NCI-H2081 (cell line): ENCODE results near the gene CLPTM1.

Source experiments
- DNase-seq, 2 experiments: peaks; one replicate each; lab custom pipeline; 2025; lab: John Stamatoyannopoulos, UW

CLPTM1 gene

DNA sequence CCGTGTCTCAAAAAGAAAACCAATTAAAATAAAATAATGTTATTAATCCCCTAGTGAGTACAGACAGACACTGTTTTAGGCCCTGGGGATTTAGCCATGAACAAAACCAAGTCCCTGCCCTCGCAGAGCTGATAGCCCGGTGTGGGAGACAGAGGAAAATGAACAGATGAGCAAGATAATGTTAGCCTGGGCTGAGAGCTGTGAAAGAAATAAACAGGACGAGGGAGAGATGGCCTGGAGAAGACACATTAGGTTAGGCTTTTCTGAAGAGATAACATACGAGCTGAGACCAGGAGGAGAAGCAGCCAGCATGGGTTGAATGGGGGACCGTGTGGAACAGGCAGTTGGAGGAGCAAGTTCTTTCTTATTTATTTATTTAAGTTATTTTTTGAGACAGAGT is 55.1 kb downstream of the CLPTM1 start:
- no peak for DNase-seq

DNA sequence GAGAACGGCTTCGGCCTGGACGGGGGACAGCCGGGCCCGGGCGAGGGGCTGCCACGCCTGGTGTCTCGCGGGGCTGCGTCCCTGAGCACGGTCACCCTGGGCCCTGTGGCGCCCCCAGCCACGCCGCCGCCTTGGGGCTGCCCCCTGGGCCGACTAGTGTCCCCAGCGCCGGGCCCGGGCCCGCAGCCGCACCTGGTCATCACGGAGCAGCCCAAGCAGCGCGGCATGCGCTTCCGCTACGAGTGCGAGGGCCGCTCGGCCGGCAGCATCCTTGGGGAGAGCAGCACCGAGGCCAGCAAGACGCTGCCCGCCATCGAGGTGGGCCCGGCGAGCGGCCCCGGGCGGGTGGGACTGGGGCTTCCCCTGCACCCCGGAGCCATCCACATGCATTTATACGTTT is 56.8 kb downstream of the CLPTM1 start:
- no peak for DNase-seq

DNA sequence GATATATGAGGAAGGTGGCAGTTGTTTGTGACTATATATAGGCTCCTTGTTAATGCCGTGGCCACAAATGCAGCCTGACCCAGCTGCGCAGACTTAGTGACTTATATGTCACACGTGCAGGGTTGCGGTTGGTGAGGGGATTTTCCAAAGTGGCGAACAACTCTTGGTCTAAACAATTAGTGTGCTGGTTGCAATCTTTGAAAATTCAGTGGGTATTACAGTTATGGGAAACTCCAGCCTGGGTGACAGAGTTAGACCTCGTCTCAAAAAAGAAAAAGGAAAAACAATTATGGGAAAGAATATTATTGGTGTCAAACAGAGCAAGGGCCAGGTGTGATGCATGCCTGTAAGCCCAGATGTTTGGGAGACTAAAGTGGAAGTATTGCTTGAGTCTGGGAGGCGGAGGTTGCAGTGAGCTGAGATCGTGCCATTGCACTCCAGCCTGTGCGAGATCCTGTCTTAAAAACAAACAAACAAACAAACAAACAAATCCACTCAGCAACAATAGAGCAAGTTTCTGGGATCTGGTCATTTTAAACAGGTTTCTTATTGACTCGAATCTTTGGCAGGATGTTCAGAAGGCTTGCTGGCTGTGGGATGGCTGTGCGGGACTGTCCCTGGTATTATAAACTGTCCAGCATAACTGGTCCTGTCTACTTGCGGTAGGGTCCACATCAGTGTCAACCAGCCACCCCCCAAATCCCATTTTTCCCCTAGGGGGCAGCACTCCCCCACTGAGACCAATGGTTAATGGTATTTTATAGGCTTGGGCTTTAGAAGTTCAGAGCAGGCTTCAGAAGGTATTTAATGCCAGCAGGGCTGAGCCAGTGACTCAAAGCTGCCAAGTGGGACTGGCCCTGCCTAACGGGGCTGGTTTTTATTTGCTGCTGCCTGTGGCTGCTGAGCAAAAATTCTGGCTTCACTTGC is 61.5 kb downstream of the CLPTM1 start:
- peak; percentile 49 to 65 for DNase-seq

DNA sequence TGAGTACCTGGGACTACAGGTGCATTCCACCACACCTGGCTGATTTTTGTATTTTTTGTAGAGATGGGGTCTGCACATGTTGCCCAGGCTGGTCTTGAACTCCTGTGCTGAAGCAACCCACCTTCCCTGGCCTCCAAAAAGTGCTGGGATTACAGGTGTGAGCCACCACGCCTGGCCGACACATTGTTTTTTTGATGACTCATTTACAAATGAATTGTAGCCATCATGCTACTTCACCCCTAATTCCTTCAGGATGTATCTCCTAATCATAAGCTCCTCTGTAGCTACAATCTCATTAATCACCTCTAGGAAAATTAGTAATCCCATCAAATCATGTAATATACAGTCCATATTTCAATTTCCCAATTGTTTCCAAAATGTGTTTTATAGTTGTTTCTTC is 64.0 kb downstream of the CLPTM1 start:
- no peak for DNase-seq

DNA sequence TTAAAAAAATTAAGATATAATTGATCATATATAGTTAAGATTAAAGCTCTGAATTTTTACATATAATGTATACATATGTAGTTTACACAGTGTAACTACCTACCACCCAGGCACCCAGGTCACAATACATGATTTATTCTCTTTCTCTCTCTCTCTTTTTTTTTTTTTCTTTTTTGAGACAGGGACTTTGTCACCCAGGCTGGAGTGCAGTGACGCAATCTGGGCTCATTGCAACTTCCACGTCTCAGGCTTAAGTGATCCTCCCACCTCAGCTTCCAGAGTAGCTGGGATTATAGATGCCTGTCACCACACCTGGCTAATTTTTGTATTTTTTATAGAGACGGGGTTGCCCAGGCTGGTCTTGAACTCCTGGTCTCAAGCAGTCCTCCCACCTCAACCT is 64.9 kb downstream of the CLPTM1 start:
- DNase-seq, result no peak

DNA sequence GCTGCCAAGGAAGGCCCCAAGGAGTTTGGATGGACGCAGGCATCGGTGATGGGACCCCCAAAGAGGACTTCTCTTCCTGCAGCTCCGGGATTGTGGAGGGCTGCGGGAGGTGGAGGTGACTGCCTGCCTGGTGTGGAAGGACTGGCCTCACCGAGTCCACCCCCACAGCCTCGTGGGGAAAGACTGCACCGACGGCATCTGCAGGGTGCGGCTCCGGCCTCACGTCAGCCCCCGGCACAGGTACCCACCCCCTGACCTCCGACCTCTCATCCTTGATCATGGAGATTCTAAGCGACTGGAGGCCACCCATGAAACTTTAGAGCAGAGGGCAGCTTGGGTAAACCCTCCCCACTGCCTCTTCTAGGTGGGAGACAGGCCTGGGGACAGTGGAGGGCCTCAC is 66.8 kb downstream of the CLPTM1 start:
- no peak for DNase-seq

DNA sequence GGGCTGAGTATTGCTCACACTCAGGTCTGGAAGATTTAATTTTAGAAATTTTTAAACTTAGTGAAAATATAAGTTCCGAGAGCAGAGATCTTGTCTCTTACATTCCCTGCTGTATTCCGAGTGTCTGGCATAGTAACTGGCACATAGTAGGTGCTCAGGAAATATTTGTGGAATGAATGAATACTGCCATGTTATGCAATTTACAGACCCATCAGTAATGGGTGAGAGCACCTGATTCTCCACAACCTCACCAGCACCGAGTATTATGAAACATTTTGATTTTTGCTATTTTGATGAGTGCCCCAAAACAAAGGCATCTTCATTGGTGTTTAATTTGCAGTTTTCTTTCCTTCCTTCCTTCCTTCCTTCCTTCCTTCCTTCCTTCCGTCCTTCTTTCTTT is 67.9 kb downstream of the CLPTM1 start:
- DNase-seq, result no peak

DNA sequence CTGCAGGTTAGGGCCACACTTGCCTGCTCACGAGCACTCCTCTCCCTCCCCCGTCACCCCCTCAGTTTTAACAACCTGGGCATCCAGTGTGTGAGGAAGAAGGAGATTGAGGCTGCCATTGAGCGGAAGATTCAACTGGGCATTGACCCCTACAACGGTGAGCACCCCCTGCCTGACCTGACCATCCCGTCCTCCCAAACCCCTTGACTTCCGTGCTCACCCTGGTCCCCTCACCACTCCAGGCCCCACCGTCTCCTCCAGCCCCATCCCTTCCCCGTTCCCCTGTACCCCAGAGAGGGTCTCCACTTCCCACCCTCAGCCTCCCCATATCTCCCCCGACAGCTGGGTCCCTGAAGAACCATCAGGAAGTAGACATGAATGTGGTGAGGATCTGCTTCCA is 70.1 kb downstream of the CLPTM1 start:
- no peak for DNase-seq

DNA sequence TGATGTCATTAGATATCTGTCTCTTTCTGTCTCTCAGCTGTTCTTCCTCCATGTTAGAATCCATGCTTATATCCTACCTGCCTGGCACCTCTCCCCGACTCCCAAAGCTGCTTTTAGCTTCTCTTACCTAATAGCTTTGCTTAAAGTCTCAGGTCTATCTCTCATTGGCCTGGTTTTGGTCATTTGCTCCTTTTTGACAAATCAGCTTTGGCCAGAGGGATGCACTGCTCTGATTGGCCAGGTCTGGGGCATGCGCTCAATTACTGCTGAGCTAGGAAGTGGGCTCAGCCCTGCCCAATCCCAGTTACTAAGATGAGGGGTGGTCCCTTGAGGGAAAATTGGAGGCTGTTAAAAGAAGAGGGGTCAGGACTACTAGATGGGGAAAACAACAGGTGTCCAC is 72.2 kb downstream of the CLPTM1 start:
- no peak for DNase-seq

DNA sequence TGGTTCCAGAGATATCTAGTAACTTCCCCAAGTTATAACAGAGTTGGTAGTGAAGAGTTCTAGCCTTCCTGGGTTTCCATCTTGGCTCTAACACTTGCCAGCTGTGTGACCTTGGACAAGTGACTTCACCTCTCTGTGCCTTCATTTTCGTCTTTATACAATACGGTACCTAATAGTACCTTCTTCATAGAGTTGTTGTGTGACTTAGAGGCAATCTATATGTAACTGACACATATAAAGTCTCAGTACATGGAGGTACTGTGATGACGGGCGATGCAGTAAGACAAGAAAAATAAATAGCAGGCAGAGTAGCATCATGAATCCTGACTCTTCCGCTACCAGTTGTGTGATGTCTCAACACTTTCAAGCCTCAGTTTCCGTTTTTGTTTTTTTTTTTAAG is 75.6 kb downstream of the CLPTM1 start:
- no peak for DNase-seq

DNA sequence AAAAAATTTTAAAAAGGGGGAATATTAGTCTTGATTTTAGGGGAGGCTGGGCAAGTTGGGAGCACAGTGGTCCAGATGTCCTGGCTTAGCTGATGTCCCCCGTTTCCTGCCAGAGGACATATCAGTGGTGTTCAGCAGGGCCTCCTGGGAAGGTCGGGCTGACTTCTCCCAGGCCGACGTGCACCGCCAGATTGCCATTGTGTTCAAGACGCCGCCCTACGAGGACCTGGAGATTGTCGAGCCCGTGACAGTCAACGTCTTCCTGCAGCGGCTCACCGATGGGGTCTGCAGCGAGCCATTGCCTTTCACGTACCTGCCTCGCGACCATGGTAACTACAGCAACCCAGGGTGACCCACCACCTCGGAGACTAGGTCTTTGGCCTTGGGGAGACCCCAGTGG is 77.2 kb downstream of the CLPTM1 start:
- no peak for DNase-seq

DNA sequence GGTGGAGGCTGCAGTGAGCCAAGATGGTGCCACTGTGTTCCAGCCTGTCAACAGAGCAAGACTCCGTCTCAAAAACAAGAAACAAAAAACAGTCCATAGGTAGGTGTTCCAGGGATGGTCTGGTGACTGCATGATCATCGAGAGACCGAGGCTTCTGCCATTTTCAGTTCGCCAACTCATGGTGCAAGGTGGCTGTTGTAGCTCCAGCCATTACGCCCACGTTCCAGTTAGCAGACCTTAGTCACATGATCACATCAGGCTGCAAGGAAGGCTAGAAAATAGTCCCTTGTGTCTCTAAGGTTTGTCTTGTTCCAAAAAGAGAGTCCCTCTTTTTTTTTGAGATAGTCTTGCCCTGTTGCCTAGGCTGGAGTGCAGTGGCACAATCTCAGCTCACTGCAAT is 80.6 kb downstream of the CLPTM1 start:
- DNase-seq, result no peak

DNA sequence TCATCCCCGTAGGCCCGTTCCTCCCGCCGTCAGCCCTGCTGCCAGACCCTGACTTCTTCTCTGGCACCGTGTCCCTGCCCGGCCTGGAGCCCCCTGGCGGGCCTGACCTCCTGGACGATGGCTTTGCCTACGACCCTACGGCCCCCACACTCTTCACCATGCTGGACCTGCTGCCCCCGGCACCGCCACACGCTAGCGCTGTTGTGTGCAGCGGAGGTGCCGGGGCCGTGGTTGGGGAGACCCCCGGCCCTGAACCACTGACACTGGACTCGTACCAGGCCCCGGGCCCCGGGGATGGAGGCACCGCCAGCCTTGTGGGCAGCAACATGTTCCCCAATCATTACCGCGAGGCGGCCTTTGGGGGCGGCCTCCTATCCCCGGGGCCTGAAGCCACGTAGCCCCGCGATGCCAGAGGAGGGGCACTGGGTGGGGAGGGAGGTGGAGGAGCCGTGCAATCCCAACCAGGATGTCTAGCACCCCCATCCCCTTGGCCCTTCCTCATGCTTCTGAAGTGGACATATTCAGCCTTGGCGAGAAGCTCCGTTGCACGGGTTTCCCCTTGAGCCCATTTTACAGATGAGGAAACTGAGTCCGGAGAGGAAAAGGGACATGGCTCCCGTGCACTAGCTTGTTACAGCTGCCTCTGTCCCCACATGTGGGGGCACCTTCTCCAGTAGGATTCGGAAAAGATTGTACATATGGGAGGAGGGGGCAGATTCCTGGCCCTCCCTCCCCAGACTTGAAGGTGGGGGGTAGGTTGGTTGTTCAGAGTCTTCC is 82.4 kb downstream of the CLPTM1 start:
- DNase-seq, result no peak

DNA sequence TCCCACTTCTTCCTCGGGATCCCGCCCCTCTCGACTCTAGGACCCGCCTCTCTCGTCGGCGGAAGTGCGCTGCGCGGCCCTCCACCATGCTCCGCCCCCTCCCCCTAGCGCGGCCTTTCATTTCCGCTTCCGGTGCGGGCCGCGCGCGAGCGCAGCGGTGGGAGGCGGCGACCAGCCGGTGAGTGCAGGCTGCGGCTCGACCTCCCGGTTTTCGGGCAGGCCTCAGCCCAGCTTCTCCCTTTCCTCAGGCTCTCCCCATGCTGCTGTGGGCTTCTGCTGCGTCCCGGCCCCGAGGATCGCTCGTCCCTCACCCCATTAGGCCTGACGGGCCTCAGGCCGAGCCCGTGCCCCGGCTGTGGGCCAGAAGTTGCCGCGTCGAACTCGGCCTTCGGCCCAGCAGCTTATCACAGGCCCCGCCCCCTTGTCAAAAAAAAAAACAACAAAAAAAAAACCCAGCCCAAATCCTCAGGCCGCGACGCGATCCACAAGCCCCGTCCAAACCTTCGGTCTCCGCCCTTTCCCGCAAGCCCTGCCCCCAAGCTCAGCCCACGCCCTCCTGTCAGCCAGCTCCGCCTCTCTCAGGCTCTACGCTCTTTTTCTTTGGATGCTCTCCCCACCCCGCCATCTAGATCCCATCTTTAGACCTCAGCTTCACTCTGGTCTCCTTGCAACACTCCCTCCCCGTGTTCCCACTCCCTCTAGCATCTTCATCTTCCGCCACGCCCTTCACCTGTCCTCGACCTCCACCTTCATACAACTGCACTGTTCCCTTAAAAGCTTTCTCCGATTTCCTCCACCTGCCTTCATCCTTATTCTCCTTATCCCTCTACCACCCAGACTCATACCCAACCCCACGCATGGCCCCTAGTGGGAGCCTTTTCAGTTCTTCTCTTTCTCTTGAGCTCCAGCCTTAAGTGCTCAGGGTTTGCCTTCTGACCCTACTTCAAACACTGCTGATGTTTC is 84.0 kb downstream of the CLPTM1 start, which contains the start of gene CLASRP:
TSS of gene CLASRP (plus strand) at position 115 of the 963 bp plus-strand sequence. CDS start 1,168 bp downstream, outside the sequence.
- peak; percentile 81 to 89 for DNase-seq

DNA sequence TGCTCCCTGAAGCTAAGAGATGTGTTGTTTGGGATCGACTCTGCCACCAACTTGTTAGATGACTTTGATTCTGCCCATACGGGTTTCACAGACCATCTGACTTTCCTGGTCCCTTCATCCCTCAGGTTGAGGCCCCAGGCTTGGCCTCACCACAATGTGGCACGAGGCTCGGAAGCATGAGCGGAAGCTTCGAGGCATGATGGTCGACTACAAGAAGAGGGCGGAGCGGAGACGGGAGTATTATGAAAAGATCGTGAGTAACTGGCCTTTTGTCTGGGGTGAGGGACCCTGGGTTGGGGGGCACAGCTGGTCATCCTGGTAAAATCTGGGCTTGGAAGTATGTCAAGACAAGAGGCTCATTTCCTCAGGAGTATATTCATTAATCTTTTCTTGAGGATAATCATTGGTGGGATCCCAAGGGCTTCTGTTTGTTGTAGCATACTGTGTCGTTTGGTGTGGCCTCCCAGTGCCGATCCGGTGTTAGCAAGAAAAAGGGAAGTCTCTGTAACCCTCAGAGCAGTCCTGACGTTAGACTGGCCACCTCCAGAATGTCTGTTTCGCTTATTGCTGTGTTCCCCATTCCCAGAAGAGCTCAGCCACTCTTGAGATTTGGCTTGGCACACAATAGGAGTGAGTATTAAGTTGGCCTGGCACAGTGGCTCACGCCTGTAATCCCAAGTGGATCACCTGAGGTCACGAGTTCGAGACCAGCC is 85.0 kb downstream of the CLPTM1 start:
- DNase-seq, result no peak

DNA sequence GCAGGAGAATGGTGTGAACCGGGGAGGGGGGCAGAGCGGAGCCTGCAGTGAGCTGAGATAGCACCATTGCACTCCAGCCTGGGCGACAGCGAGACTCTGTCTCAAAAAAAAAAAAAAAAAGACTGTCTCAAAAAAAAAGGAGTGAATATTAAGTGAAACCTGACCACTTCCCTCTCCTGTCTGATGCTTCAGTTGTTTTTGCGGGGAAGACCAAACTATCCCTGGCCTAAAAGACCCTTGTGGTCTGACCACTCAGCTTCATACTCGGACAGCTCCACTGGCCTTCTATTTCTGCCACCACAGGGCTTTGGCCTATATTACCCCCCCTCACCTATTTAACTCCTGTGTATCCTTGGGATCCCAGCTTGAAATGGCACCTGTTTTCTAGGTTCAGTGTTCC is 85.9 kb downstream of the CLPTM1 start:
- no peak for DNase-seq
